SK-N-SH (cell line): ENCODE measurements around the gene KIAA1549.

ENCODE experiments used
- CTCF ChIP-seq: fragments of 200-600 bp; sonication (generic); IDR thresholded peaks from 2 replicates; pipeline ENCODE4 v1.6.1; 2017; ENCODE audit warnings: antibody characterized with exemption, mild to moderate bottlenecking, moderate library complexity
- EP300 ChIP-seq, 2 experiments: IDR thresholded peaks; 2 replicates each; pipeline versions ENCODE4 v1.4.0 to v1.6.1; 2012; ENCODE audit warnings: borderline replicate concordance in 1 of 2, low read depth in 1 of 2, low read length in 1 of 2
- FOXM1 ChIP-seq: IDR thresholded peaks from 2 replicates; pipeline ENCODE4 v1.4.0; 2012; ENCODE audit warnings: low read depth, mild to moderate bottlenecking
- GABPA ChIP-seq: IDR thresholded peaks from 2 replicates; pipeline ENCODE4 v1.4.0; 2012; ENCODE audit warnings: low read depth, mild to moderate bottlenecking
- GATA2 ChIP-seq: sonication (generic); formaldehyde crosslinking; IDR thresholded peaks from 2 replicates; pipeline ENCODE4 v1.5.0; 2020; ENCODE audit warnings: mild to moderate bottlenecking, missing genetic modification reagents
- IRF3 ChIP-seq: fragments of 150-350 bp; IDR thresholded peaks from 2 replicates; pipeline ENCODE4 v1.6.1; 2016; ENCODE audit warnings: mild to moderate bottlenecking, low read depth, low read length
- POLR2AphosphoS5 ChIP-seq: IDR thresholded peaks from 2 replicates; pipeline ENCODE4 v1.6.1; 2012; ENCODE audit warnings: low read depth, low read length
- RAD21 ChIP-seq: IDR thresholded peaks from 2 replicates; pipeline ENCODE4 v1.6.1; 2012; ENCODE audit warnings: mild to moderate bottlenecking, low read length
- SMC3 ChIP-seq: IDR thresholded peaks from 2 replicates; pipeline ENCODE4 v1.6.1; 2012; ENCODE audit warnings: low read depth, low read length, improper control_type of control experiment
- TAF1 ChIP-seq: IDR thresholded peaks from 2 replicates; pipeline ENCODE4 v1.6.1; 2012; ENCODE audit warnings: low read depth, mild to moderate bottlenecking, low read length, moderate library complexity, borderline replicate concordance
- TCF12 ChIP-seq: IDR thresholded peaks from 2 replicates; pipeline ENCODE4 v1.4.0; 2012

- TF ChIP-seq RAD21 (no peak), GABPA (no peak), SMC3 (no peak), TCF12 (no peak), EP300 (IDR thresholded peaks at IDR 0.05; ENCODE audit: borderline replicate concordance in 1 of 2, low read depth in 1 of 2, low read length in 1 of 2) (no peak), CTCF (no peak), IRF3 (no peak), POLR2AphosphoS5 (no peak), FOXM1 (no peak), GATA2 (no peak), TAF1 (no peak)
These were observed 64.9 kb downstream of the KIAA1549 start for GRCh38 chr7:138916275-138916674.
